H1 (cell line): Measurements from ENCODE around the gene SUCLG2. TPM values are rescaled to one million over a fixed set of nuclear protein-coding genes. Genes with fewer than 3 reads are reported as not detected.

ENCODE experiments used
- CTCF ChIA-PET: fragments of 300-600 bp; sonication (Branson Sonifier 250); formaldehyde crosslinking; loops from one replicate; lab custom pipeline; 2021; ENCODE audit not compliant: partially characterized antibody; lab: Charles Lee
- POLR2A ChIA-PET: fragments of 300-600 bp; sonication (Branson Sonifier 250); formaldehyde crosslinking; loops from one replicate; lab custom pipeline; 2021; ENCODE audit warnings: inconsistent platforms; ENCODE audit not compliant: partially characterized antibody; lab: Charles Lee
- DNase-seq, 2 experiments: peaks; one replicate each; pipeline versions ENCODE4 v3.0.0 to v3.0.0-alpha.2; 2010 to 2022; ENCODE audit warnings: low spot score in 2 of 2, low read depth in 1 of 2, mixed read lengths in 1 of 2
- FAIRE-seq: peaks from 2 replicates; lab custom pipeline; 2011; peaks lifted over from hg19 to GRCh38; lab: Jason Lieb, UNC
- H2AFZ ChIP-seq: 2 replicates; pipeline ENCODE4 v1.8.1; 2012; ENCODE audit warnings: low read length, inconsistent platforms
- H2AK5ac ChIP-seq: 2 replicates; pipeline ENCODE4 v1.6.1; 2013; ENCODE audit warnings: low read depth, low read length
- H2BK120ac ChIP-seq: replicated peaks from 2 replicates; pipeline ENCODE3; 2013; ENCODE audit warnings: low read depth, low read length, inconsistent platforms
- H2BK12ac ChIP-seq: 2 replicates; pipeline ENCODE4 v1.6.1; 2013; ENCODE audit warnings: low read depth, low read length
- H2BK15ac ChIP-seq: 2 replicates; pipeline ENCODE4 v1.6.1; 2013; ENCODE audit warnings: low read length
- H2BK20ac ChIP-seq: 2 replicates; pipeline ENCODE4 v1.6.1; 2013; ENCODE audit warnings: low read length
- H2BK5ac ChIP-seq: 2 replicates; pipeline ENCODE4 v1.6.1; 2013; ENCODE audit warnings: low read depth, low read length
- H3K14ac ChIP-seq: 2 replicates; pipeline ENCODE4 v1.6.1; 2013; ENCODE audit warnings: inconsistent platforms; ENCODE audit not compliant: insufficient read length
- H3K18ac ChIP-seq: 2 replicates; pipeline ENCODE4 v1.6.1; 2013; ENCODE audit warnings: low read length; ENCODE audit errors: extremely low read depth
- H3K23ac ChIP-seq: 2 replicates; pipeline ENCODE4 v1.6.1; 2013; ENCODE audit warnings: inconsistent platforms; ENCODE audit not compliant: insufficient read length
- H3K23me2 ChIP-seq: 2 replicates; pipeline ENCODE4 v1.6.1; 2013; ENCODE audit warnings: low read depth, low read length
- H3K27ac ChIP-seq: 2 replicates; pipeline ENCODE4 v1.6.1; 2011; ENCODE audit warnings: low read depth, low read length, inconsistent platforms
- H3K27me3 ChIP-seq, 4 experiments: replicated peaks in 1 of 4; 1 replicate in 1 of 4; 2 replicates in 3 of 4; pipeline versions ENCODE4 v1.6.1 to v1.8.1; 2011 to 2013; ENCODE audit warnings: low read length in 3 of 4, mild to moderate bottlenecking in 3 of 4, inconsistent platforms in 2 of 4, mixed read lengths in 2 of 4, moderate library complexity in 1 of 4; ENCODE audit not compliant: control insufficient read depth in 3 of 4, insufficient read depth in 3 of 4; ENCODE audit errors: extremely low read depth in 1 of 4
- H3K36me3 ChIP-seq, 4 experiments: 2 replicates each; pipeline versions ENCODE4 v1.6.1 to v1.8.1; 2011 to 2013; ENCODE audit warnings: mild to moderate bottlenecking in 4 of 4, low read length in 3 of 4, moderate library complexity in 2 of 4, control low read depth in 1 of 4, inconsistent platforms in 1 of 4; ENCODE audit not compliant: insufficient read depth in 4 of 4, control insufficient read depth in 2 of 4
- H3K4ac ChIP-seq: replicated peaks from 2 replicates; pipeline ENCODE3; 2013; ENCODE audit warnings: low read length, low read depth, mixed read lengths, inconsistent platforms; ENCODE audit not compliant: insufficient read length
- H3K4me1 ChIP-seq, 4 experiments: replicated peaks in 1 of 4; 1 replicate in 1 of 4; 2 replicates in 3 of 4; pipeline versions ENCODE4 v1.6.1 to v1.8.1; 2011 to 2013; ENCODE audit warnings: low read length in 3 of 4, inconsistent platforms in 2 of 4, mixed read lengths in 1 of 4; ENCODE audit not compliant: insufficient read depth in 4 of 4, control insufficient read depth in 3 of 4
- H3K4me2 ChIP-seq, 2 experiments: 2 replicates each; pipeline versions ENCODE4 v1.6.1 to v1.8.1; 2011 to 2013; ENCODE audit warnings: low read depth in 2 of 2, low read length in 2 of 2, control low read depth in 1 of 2, inconsistent platforms in 1 of 2, mild to moderate bottlenecking in 1 of 2; ENCODE audit not compliant: insufficient read depth in 1 of 2
- H3K4me3 ChIP-seq, 4 experiments: fragments of 200-600, 300-600 bp in 1 of 4; sonication (generic), shearing (Covaris generic), sonication (Bioruptor Twin) in 1 of 4; 2 replicates each; pipeline versions ENCODE4 v1.5.1 to v1.8.1; 2011 to 2016; ENCODE audit warnings: low read length in 4 of 4, low read depth in 3 of 4, control low read depth in 2 of 4, inconsistent platforms in 2 of 4, mild to moderate bottlenecking in 2 of 4, mixed read lengths in 1 of 4, moderate library complexity in 1 of 4; ENCODE audit not compliant: insufficient read depth in 2 of 4; ENCODE audit errors: extremely low read depth in 1 of 4
- H3K56ac ChIP-seq: replicated peaks from 2 replicates; pipeline ENCODE3; 2013; ENCODE audit warnings: low read depth, mild to moderate bottlenecking, mixed read lengths, low read length, inconsistent platforms; ENCODE audit not compliant: insufficient read length
- H3K79me1 ChIP-seq: 2 replicates; pipeline ENCODE4 v1.6.1; 2013; ENCODE audit warnings: low read depth, low read length, control low read depth
- H3K79me2 ChIP-seq, 2 experiments: 2 replicates each; pipeline versions ENCODE4 v1.6.1 to v1.8.1; 2012 to 2013; ENCODE audit warnings: low read length in 2 of 2, mild to moderate bottlenecking in 2 of 2, inconsistent platforms in 1 of 2; ENCODE audit not compliant: insufficient read depth in 2 of 2, control insufficient read depth in 1 of 2
- H3K9ac ChIP-seq, 4 experiments: replicated peaks in 1 of 4; 1 replicate in 1 of 4; 2 replicates in 3 of 4; pipeline versions ENCODE4 v1.6.1 to v1.8.1; 2011 to 2013; ENCODE audit warnings: low read depth in 3 of 4, low read length in 3 of 4, control low read depth in 2 of 4, mild to moderate bottlenecking in 2 of 4, moderate library complexity in 2 of 4, inconsistent platforms in 1 of 4; ENCODE audit errors: extremely low read depth in 1 of 4
- H3K9me3 ChIP-seq, 2 experiments: 2 replicates each; pipeline versions ENCODE4 v1.6.1 to v1.8.1; 2012 to 2013; ENCODE audit warnings: mild to moderate bottlenecking in 2 of 2, moderate library complexity in 2 of 2, control low read depth in 1 of 2, inconsistent platforms in 1 of 2, low read depth in 1 of 2, low read length in 1 of 2, mixed read lengths in 1 of 2; ENCODE audit not compliant: insufficient read depth in 2 of 2
- H4K20me1 ChIP-seq, 2 experiments: replicated peaks in 1 of 2; 2 replicates each; pipeline versions ENCODE3 to v1.8.1; 2011 to 2013; ENCODE audit warnings: inconsistent platforms in 2 of 2, low read length in 2 of 2, mild to moderate bottlenecking in 1 of 2; ENCODE audit not compliant: insufficient read depth in 2 of 2, control insufficient read depth in 1 of 2
- H4K5ac ChIP-seq: 2 replicates; pipeline ENCODE4 v1.6.1; 2013; ENCODE audit warnings: low read length, low read depth, mixed read lengths, inconsistent platforms; ENCODE audit not compliant: insufficient read length
- H4K8ac ChIP-seq: 2 replicates; pipeline ENCODE4 v1.8.0; 2013; ENCODE audit warnings: mild to moderate bottlenecking, moderate library complexity, low read length, inconsistent platforms; ENCODE audit not compliant: insufficient read depth; ENCODE audit errors: extremely low read depth
- H4K91ac ChIP-seq: replicated peaks from 2 replicates; pipeline ENCODE3; 2013; ENCODE audit warnings: low read length, mixed read lengths, inconsistent platforms; ENCODE audit not compliant: insufficient read length
- EGR1 ChIP-seq: IDR thresholded peaks from 2 replicates; pipeline ENCODE4 v1.6.1; 2011; ENCODE audit warnings: low read depth, low read length, borderline replicate concordance
- GTF2F1 ChIP-seq: IDR thresholded peaks from 2 replicates; pipeline ENCODE4 v1.6.1; 2012; ENCODE audit warnings: low read depth, low read length, improper control_type of control experiment, borderline replicate concordance
- HDAC2 ChIP-seq, 2 experiments: fragments of 300-600 bp in 1 of 2; sonication (generic) in 1 of 2; IDR thresholded peaks; 2 replicates each; pipeline ENCODE4 v1.6.1; 2011 to 2012; ENCODE audit warnings: low read depth in 2 of 2, low read length in 2 of 2, mild to moderate bottlenecking in 2 of 2, moderate library complexity in 2 of 2, borderline replicate concordance in 1 of 2, inconsistent platforms in 1 of 2
- KDM1A ChIP-seq: fragments of 200-600, 300-600 bp; sonication (generic); IDR thresholded peaks from 2 replicates; pipeline ENCODE4 v1.7.1; 2016; ENCODE audit warnings: mild to moderate bottlenecking, low read length, borderline replicate concordance
- POLR2AphosphoS5 ChIP-seq: IDR thresholded peaks from 2 replicates; pipeline ENCODE4 v1.6.1; 2011; ENCODE audit warnings: low read depth, low read length
- RBBP5 ChIP-seq: IDR thresholded peaks from 2 replicates; pipeline ENCODE4 v1.7.1; 2012; ENCODE audit warnings: low read depth, mild to moderate bottlenecking, inconsistent platforms, low read length, moderate library complexity, borderline replicate concordance
- WGBS, 2 experiments: shearing (Covaris generic) in 1 of 2; methylation state at CpG; one replicate each; pipeline versions ENCODE4 v1.1.6 to v1.1.7; 2013 to 2015; ENCODE audit warnings: low lambda C conversion rate in 2 of 2, mixed read lengths in 2 of 2, inconsistent platforms in 1 of 2, low coverage in 1 of 2, missing lambda C conversion rate in 1 of 2; ENCODE audit not compliant: insufficient replicate concordance in 2 of 2, insufficient coverage in 1 of 2, insufficient read length in 1 of 2; ENCODE audit errors: extremely low coverage in 1 of 2, missing lambda C conversion rate in 1 of 2; 5-methylcytosine and 5-hydroxymethylcytosine counted together
- polyA plus RNA-seq, 7 experiments: library from polyadenylated mRNA; depleted of rRNA in 3 of 7; stranded (reverse) in 5 of 7; unstranded in 2 of 7; fragments of >200 nt in 5 of 7; fragments of 200-250 nt in 2 of 7; gene quantifications; 1 replicate in 5 of 7; 2 replicates in 1 of 7; 4 replicates in 1 of 7; pipeline versions ENCODE4 v1.2.1 to v1.2.3, GENCODE V29; 2011 to 2013; ENCODE audit warnings: missing spikeins in 2 of 7, mixed read lengths in 2 of 7
- total RNA-seq: library from RNA; stranded (reverse); fragmentation: NEBNext Ultra II Directional; extraction: Animal tissue kit (Norgen Biotek cat#: 25700); gene quantifications from 2 replicates; pipeline ENCODE4 v1.2.1, GENCODE V29; 2021

SUCLG2 gene
- total and polyA plus RNA-seq, 2 of the 8 experiments (the other 6 are each of a cell fraction or from before 2014, with no cell fraction given) = 12.9 to 46.2 TPM

GRCh38 chr3:67376416-67376815 lies 278.0 kb downstream of the SUCLG2 start:
- Histone ChIP-seq H3K18ac (no peak overlapping the region), H3K27me3 (no peaks in the 10 kb centered on the region), H3K14ac (no peak overlapping the region), H2BK5ac (no peak overlapping the region), H4K8ac (no peak overlapping the region), H4K20me1 (no peaks in the 10 kb centered on the region), H2BK120ac (no peak overlapping the region), H3K36me3 (no peaks in the 10 kb centered on the region), H3K79me2 (no peaks in the 10 kb centered on the region), H3K23me2 (no peaks in the 10 kb centered on the region), H3K23ac (no peak overlapping the region), H2AFZ (no peak overlapping the region), H2BK20ac (no peak overlapping the region), H3K9ac (no peak overlapping the region), H4K91ac (no peak overlapping the region), H3K27ac (no peak overlapping the region), H3K4me3 (no peak overlapping the region), H3K9me3 (no peaks in the 10 kb centered on the region), H2AK5ac (no peak overlapping the region), H3K56ac (no peak overlapping the region), H2BK12ac (no peak overlapping the region), H3K4me2 (no peak overlapping the region), H2BK15ac (no peak overlapping the region), H3K4ac (no peak overlapping the region), H3K4me1 (no peaks in the 10 kb centered on the region), H4K5ac (no peak overlapping the region), H3K79me1 (no peaks in the 10 kb centered on the region)
- POLR2A ChIA-PET = no interaction called here
- CTCF ChIA-PET = interaction anchor here (0.8 to 1.6 kb wide), 3 partner anchors 263 to 606 kb away, joined by 3 to 6 read pairs (median 4); no protein-coding TSS in a partner anchor
- DNase-seq (no peak), FAIRE-seq (no peak)
- 75% methylated on average over 1 of the region's 1 CpG; no CpG with 5 or more reads in 1 of the 2 experiments for WGBS, 2 experiments
- TF ChIP-seq POLR2AphosphoS5 (no peak), RBBP5 (no peak), EGR1 (no peak), HDAC2 (IDR thresholded peaks at IDR 0.05; ENCODE audit: borderline replicate concordance in 1 of 2, low read depth in 2 of 2, low read length in 2 of 2) (no peak), KDM1A (no peak), GTF2F1 (no peak)
